IMR-90 (cell line): ENCODE results near the gene NFKB1.

Experiments
- CEBPB ChIP-seq: IDR thresholded peaks from 2 replicates; pipeline ENCODE4 v1.6.1; 2012; ENCODE audit warnings: low read depth, low read length, improper control_type of control experiment
- CHD1 ChIP-seq: IDR thresholded peaks from 2 replicates; pipeline ENCODE4 v1.6.1; 2012; ENCODE audit warnings: low read depth, low read length, improper control_type of control experiment
- FOS ChIP-seq: fragments of 150-350 bp; IDR thresholded peaks from 2 replicates; pipeline ENCODE4 v1.6.1; 2016; ENCODE audit warnings: low read depth, low read length
- MAFK ChIP-seq: IDR thresholded peaks from 2 replicates; pipeline ENCODE4 v1.6.1; 2012; ENCODE audit warnings: low read depth, low read length, improper control_type of control experiment
- MAZ ChIP-seq: IDR thresholded peaks from 2 replicates; pipeline ENCODE4 v1.6.1; 2012; ENCODE audit warnings: low read depth, mild to moderate bottlenecking, low read length, improper control_type of control experiment, moderate library complexity, borderline replicate concordance
- MXI1 ChIP-seq: IDR thresholded peaks from 2 replicates; pipeline ENCODE4 v1.6.1; 2012; ENCODE audit warnings: low read depth, mild to moderate bottlenecking, low read length, moderate library complexity, borderline replicate concordance
- NFE2L2 ChIP-seq: fragments of 150-350 bp; IDR thresholded peaks from 2 replicates; pipeline ENCODE4 v1.6.1; 2016; ENCODE audit warnings: low read depth, mild to moderate bottlenecking, low read length
- POLR2A ChIP-seq: IDR thresholded peaks from 2 replicates; pipeline ENCODE4 v1.6.1; 2012; ENCODE audit warnings: mild to moderate bottlenecking, low read depth, low read length
- RAD21 ChIP-seq: IDR thresholded peaks from 2 replicates; pipeline ENCODE4 v1.6.1; 2012; ENCODE audit warnings: low read length, improper control_type of control experiment
- RCOR1 ChIP-seq: IDR thresholded peaks from 2 replicates; pipeline ENCODE4 v1.6.1; 2012; ENCODE audit warnings: mild to moderate bottlenecking, low read length, improper control_type of control experiment; ENCODE audit not compliant: insufficient replicate concordance
- RFX5 ChIP-seq: IDR thresholded peaks from 2 replicates; pipeline ENCODE4 v1.8.0; 2012; ENCODE audit warnings: low read depth, mild to moderate bottlenecking, low read length, moderate library complexity
- SMC3 ChIP-seq: fragments of 150-350 bp; IDR thresholded peaks from 2 replicates; pipeline ENCODE4 v1.6.1; 2016; ENCODE audit warnings: low read depth, mild to moderate bottlenecking, antibody characterized with exemption, low read length, moderate library complexity
- TF ChIP-seq, protein P1 (sequence below): conservative IDR thresholded peaks from 2 replicates; pipeline ENCODE4 v1.5.1; 2012; ENCODE audit warnings: mild to moderate bottlenecking, low read depth, low read length, improper control_type of control experiment
- TF ChIP-seq, protein P2 (sequence below): fragments of 150-350 bp; IDR thresholded peaks from 2 replicates; pipeline ENCODE4 v1.6.1; 2017; ENCODE audit warnings: mild to moderate bottlenecking, antibody characterized with exemption, low read length, low read depth

DNA sequence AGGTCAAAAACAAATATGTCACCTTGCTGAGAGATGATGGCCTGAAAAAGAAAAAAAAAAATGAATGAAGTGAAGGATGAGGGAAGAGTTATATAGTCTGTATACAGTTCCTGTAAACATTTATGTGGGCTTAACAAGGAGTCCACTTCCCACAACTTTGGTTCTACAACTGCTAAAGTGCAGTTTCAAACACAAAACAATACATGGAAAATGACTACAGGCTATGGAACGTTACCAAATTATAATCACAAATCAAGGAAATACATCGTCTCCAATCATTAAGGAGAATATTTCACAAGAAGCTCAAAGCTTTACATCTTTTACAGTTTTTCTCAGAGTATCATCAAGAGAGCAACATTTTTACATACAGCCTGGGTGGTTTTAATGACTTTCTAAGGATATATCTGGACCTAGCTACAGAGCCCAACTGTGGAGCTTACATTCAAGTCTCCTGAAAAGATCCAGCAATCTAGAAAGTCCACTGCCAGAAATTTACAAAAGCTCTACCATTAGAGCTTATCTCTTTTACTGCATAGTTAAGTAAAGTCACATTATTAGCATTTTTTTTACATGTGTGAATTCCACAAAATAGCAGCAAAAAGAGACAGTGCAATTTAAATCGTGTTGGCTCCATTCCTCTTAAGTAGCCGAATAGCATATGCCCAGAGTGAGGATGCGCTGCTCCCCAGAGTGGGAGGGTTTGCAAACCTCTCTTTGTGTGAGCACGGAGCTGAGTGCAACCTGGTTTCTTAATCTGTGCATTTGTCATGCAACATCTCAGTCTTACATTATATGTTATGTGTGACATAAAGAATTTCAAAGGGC is 131.3 kb downstream of the NFKB1 start:
- TF ChIP-seq SMC3 (no peak), POLR2A (no peak), RCOR1 (no peak), RFX5 (no peak), MAZ (no peak), RAD21 (no peak), NFE2L2 (no peak), MAFK (no peak), CEBPB (no peak), CHD1 (no peak), FOS (no peak), MXI1 (no peak)
- TF ChIP-seq, protein P1, sequence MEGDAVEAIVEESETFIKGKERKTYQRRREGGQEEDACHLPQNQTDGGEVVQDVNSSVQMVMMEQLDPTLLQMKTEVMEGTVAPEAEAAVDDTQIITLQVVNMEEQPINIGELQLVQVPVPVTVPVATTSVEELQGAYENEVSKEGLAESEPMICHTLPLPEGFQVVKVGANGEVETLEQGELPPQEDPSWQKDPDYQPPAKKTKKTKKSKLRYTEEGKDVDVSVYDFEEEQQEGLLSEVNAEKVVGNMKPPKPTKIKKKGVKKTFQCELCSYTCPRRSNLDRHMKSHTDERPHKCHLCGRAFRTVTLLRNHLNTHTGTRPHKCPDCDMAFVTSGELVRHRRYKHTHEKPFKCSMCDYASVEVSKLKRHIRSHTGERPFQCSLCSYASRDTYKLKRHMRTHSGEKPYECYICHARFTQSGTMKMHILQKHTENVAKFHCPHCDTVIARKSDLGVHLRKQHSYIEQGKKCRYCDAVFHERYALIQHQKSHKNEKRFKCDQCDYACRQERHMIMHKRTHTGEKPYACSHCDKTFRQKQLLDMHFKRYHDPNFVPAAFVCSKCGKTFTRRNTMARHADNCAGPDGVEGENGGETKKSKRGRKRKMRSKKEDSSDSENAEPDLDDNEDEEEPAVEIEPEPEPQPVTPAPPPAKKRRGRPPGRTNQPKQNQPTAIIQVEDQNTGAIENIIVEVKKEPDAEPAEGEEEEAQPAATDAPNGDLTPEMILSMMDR: no peak
- TF ChIP-seq, protein P2, sequence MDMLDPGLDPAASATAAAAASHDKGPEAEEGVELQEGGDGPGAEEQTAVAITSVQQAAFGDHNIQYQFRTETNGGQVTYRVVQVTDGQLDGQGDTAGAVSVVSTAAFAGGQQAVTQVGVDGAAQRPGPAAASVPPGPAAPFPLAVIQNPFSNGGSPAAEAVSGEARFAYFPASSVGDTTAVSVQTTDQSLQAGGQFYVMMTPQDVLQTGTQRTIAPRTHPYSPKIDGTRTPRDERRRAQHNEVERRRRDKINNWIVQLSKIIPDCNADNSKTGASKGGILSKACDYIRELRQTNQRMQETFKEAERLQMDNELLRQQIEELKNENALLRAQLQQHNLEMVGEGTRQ: no peak
